Astrocyte of the cerebellum (primary cell): ENCODE data around the gene STKLD1.
A peak's percentile ranks its signal among the peaks of the same experiment; 100 is the strongest.

ENCODE experiments used
- DNase-seq: peaks from one replicate; pipeline ENCODE4 v3.0.0-alpha.2; 2011; ENCODE audit warnings: low read depth
- H3K4me3 ChIP-seq: 2 replicates; pipeline ENCODE4 v1.5.1; 2011; ENCODE audit warnings: mild to moderate bottlenecking, low read depth, low read length, moderate library complexity
- CTCF ChIP-seq: IDR thresholded peaks from 2 replicates; pipeline ENCODE4 v1.5.1; 2012; ENCODE audit warnings: low read length, low read depth, moderate library complexity, mild to moderate bottlenecking; ENCODE audit errors: missing control alignments
- in situ Hi-C: cut with HindIII; loops from 2 replicates; pipeline ENCODE4 v1.10.0; 2017; ENCODE audit warnings: low sequenced_read_pairs

STKLD1 gene

GRCh38 chr9:133340256-133340655 lies 35.9 kb upstream of the STKLD1 start:
- no peak for TF ChIP-seq CTCF
- in situ Hi-C loops, result no loop called here
- DNase-seq, result no peak
- H3K4me3 ChIP-seq, result no peak overlapping the region

GRCh38 chr9:133340916-133341315 lies 35.2 kb upstream of the STKLD1 start:
- in situ Hi-C loops, result no loop called here
- no peak overlapping the region for H3K4me3 ChIP-seq
- no peak for DNase-seq
- no peak for TF ChIP-seq CTCF

- no peak for TF ChIP-seq CTCF
- in situ Hi-C loops, result no loop called here
- H3K4me3 ChIP-seq, result no peak overlapping the region
- DNase-seq, result no peak
Measured at GRCh38 chr9:133341369-133342068, 34.6 kb upstream of the STKLD1 start.

- TF ChIP-seq CTCF, result peak; percentile 32
- in situ Hi-C loops, result no loop called here
- DNase-seq, result no peak
- H3K4me3 ChIP-seq, result no peak overlapping the region
Measured at GRCh38 chr9:133342069-133342406, 34.1 kb upstream of the STKLD1 start.

GRCh38 chr9:133342570-133342969 lies 33.6 kb upstream of the STKLD1 start:
- no peak for TF ChIP-seq CTCF
- in situ Hi-C loops, result no loop called here
- no peak for DNase-seq
- no peak overlapping the region for H3K4me3 ChIP-seq

- no peak for DNase-seq
- no peak overlapping the region for H3K4me3 ChIP-seq
- in situ Hi-C loops, result no loop called here
- no peak for TF ChIP-seq CTCF
Measured at GRCh38 chr9:133344071-133344470, 32.1 kb upstream of the STKLD1 start.
